HG03025 (cell line): Measurements from ENCODE around the gene NCOA3.

Experiments
- ATAC-seq: cut with Tn5 transposase; IDR thresholded peaks from one replicate; pipeline ENCODE4 v1.9.1; 2021; ENCODE audit warnings: mild to moderate bottlenecking, moderate library complexity; ENCODE audit not compliant: unreplicated experiment, low FRiP score

The NCOA3 gene

DNA sequence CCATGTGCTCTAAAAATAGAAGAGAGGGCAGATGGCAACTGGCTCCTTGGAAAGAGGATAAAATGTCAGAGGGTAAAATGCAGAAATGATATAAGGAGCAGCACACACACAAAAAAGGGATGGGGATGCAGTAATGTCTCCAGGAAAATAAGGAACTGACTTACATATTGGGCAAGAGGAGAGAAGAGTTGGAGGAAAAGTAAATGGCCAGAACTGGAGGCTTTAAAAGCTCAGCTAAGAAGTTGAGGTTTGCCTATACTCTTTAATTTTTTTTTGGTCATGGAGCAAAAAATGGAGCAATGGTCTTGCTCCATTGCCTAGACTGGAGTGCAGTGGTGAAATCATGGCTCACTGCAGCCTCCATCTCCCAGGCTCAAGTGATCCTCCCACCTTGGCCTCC lies 189.9 kb downstream of the NCOA3 start:
- ATAC-seq, result no peak

DNA sequence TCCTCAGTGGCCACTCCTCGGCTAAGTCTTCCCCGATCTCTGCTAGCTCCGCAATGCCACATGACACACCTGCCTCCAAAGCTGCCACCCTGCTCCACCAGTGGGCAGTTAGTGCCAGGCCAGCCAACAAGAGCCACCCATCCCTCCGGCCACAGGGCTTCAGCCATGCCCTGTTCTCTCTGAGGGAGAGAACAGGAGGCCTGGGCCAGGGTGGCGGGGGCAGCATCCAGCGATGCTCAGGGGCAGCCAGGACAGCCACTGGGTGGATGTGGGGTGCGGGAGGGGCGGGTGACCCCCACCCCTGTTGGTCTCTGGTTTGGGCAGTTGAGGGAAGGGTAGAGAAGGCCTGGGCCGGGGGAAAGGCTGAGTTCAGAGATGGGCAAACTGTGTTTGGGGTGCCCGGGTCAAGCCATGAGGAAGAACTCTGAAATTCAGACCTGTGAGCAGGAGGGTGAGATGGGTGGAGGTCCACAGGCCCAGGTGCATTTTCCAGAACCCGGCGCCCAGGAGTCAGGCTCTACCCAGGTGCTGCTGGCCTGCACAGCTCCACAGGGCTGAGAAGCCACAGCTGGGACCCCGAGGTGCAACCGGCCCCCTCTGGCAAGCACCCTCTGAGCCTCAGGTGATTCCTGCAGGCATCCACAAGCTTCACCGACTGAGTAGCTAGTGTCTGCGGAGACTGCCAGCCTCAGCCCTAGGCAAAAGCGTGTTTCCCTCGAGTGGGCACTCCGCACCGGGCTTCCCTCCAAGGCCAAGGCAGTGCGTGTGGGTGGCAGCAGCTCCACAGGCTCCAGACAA lies 192.5 kb downstream of the NCOA3 start:
- ATAC-seq, result no peak

DNA sequence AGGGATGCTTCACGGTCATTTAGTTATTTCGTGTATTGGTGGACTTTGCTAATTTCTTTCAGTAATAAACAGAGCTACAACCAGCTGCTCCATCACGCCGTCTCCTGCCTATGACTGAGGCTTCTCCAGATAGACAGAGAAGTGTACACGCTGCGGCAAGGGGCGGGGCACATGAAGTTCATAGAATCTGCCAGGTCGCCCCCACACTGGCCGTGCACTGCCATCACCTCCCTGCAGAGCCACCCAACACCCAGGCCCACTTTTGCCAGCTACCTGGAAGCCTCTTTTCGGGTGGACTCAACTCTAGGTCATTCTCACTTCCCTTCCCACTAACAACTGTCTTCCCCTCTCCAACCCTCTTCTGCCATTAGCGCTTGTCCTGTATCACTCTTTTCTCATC lies 195.2 kb downstream of the NCOA3 start:
- ATAC-seq, result no peak

DNA sequence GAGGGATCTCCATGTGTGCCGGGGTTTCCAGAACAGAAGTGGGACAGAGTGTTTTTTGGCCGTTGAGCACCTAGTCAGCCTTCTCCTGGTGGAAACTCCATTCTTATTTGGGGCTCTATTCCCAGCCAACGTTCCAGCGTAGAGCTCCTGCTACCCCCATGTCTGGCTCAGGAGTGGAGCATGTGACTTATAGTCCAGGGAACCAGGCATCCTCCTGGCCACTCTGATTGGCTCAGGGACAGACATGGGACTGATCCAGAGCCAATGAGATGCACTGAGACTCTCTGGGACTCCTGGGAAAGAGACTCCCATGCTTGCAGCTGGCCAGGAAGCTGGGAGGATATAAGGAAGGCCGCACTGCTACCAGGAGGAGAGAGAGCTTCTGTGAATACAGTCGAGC lies 196.5 kb downstream of the NCOA3 start:
- ATAC-seq, result no peak

GRCh38 chr20:47699818-47700217 lies 198.1 kb downstream of the NCOA3 start:
- no peak for ATAC-seq

DNA sequence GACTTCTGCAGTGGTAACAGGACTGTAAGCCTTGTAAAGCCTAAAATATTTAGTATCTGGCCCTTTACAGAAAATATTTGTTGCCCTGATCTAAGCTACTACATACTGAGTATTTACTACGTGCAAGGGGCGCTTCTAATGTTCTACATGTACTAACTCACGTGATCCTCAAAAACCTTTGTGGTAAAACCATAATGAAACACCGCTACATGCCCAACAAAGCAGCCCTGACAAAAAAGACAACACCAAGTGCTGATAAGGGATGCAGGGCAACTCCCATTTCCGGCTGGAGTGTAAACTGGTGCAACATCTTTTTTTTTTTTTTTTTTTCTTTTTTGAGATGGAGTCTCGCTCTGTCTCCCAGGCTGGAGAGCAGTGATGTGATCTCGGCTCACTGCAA lies 198.6 kb downstream of the NCOA3 start:
- ATAC-seq, result no peak

DNA sequence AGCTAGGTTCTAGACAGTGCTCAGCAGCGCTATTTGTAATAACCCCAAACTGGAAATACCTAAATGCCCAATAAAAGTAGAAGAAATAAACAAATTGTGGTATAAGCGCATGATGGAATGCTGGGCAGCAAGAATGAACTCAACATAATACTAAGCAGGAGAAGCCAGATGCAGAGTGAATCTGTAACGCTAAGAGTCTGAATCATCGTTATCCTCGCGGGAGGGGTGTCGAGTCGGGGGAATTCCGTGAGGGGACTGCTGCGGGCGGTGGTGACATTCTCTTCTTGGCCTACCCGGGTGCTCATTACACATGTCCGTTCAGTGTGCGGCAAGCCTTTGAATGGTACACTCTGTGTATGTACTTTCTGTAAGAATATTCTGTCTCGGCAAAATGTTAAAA lies 199.9 kb downstream of the NCOA3 start:
- ATAC-seq, result no peak

GRCh38 chr20:47703748-47704147 lies 202.1 kb downstream of the NCOA3 start:
- no peak for ATAC-seq

GRCh38 chr20:47704746-47705496 lies 203.2 kb downstream of the NCOA3 start:
- ATAC-seq, result no peak

GRCh38 chr20:47705497-47705856 lies 203.8 kb downstream of the NCOA3 start:
- ATAC-seq, result no peak

DNA sequence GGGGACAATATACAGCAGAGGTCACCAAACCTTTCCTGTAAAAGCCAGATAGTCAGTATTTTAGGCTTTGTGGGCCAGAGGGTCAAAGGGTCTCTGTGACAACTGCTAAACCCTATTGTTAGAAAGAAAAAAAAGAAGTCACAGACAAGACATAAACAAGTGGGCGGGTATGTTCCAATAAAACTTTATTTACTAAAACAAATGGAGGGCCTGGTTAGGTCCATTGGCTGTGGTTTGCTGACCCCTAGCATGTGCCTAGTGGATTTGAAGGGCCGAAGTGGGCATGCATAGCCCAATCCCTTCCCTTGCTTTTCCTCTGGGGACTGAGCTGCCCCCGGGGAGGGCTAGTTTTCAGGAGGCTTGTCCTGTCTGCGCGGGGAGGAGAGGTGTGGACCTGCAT lies 204.7 kb downstream of the NCOA3 start:
- ATAC-seq, result no peak
